ACC112 (cell line): ENCODE measurements around the gene KASH5.
"Not testable (repeated sequence)": the region's sequence is repeated elsewhere in the genome, so short reads cannot be mapped to it uniquely, and the experiment has no call there.

ENCODE experiments used
- H2AFZ ChIP-seq: fragments of 200-600 bp; sonication (generic); one replicate; pipeline ENCODE4 v1.6.0; 2017; ENCODE audit warnings: antibody characterized with exemption, low read length; ENCODE audit not compliant: unreplicated experiment
- H3K27ac ChIP-seq: fragments of 200-600 bp; sonication (generic); 2 replicates; pipeline ENCODE4 v1.5.1; 2014; ENCODE audit warnings: low read depth, mild to moderate bottlenecking, antibody characterized with exemption, low read length, moderate library complexity
- H3K27me3 ChIP-seq: fragments of 200-600 bp; sonication (generic); 2 replicates; pipeline ENCODE4 v1.6.1; 2014; ENCODE audit warnings: mild to moderate bottlenecking, antibody characterized with exemption, low read length, moderate library complexity, mixed read lengths; ENCODE audit not compliant: insufficient read depth
- H3K36me3 ChIP-seq: fragments of 200-600 bp; sonication (generic); 2 replicates; pipeline ENCODE4 v1.6.1; 2016; ENCODE audit warnings: mild to moderate bottlenecking, antibody characterized with exemption, low read length, moderate library complexity, mixed read lengths; ENCODE audit not compliant: insufficient read depth
- H3K4me1 ChIP-seq: fragments of 200-600 bp; sonication (generic); one replicate; pipeline ENCODE4 v1.6.1; 2016; ENCODE audit warnings: low read length, mixed read lengths; ENCODE audit not compliant: insufficient read depth, unreplicated experiment, control insufficient read depth
- H3K4me3 ChIP-seq: fragments of 200-600 bp; sonication (generic); 2 replicates; pipeline ENCODE4 v1.5.1; 2014; ENCODE audit warnings: mild to moderate bottlenecking, low read depth, low read length
- H3K79me2 ChIP-seq: fragments of 200-600 bp; sonication (generic); one replicate; pipeline ENCODE4 v1.6.0; 2016; ENCODE audit warnings: low read length; ENCODE audit not compliant: control insufficient read depth, unreplicated experiment, insufficient read depth

KASH5 gene

DNA sequence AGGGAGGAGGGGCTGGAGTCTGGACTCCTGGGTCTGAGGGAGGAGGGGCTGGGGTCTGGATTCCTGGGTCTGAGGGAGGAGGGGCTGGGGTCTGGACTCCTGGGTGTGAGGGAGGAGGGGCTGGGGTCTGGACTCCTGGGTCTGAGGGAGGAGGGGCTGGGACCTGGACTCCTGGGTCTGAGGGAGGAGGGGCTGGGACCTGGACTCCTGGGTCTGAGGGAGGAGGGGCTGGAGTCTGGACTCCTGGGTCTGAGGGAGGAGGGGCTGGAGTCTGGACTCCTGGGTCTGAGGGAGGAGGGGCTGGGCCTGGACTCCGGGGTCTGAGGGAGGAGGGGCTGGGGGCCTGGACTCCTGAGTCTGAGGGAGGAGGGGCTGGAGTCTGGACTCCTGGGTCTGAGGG lies 73.1 kb downstream of the KASH5 start:
- H3K36me3 ChIP-seq, H3K4me3 ChIP-seq, H3K27ac ChIP-seq, H3K27me3 ChIP-seq, H2AFZ ChIP-seq, H3K79me2 ChIP-seq, H3K4me1 ChIP-seq: not testable (repeated sequence)

DNA sequence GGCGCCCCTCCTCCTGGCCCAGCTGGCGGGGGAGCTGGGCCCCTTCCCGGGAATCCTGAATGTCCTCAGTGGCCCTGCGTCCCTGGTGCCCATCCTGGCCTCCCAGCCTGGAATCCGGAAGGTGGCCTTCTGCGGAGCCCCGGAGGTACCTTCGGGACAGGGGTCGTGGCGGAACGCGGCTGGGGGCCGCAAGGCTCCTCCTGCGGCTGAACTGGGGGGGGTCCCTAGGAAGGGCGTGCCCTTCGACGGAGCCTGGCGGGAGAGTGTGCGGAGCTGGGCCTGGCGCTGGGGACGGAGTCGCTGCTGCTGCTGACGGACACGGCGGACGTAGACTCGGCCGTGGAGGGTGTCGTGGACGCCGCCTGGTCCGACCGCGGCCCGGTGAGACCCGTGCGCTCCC lies 73.6 kb downstream of the KASH5 start:
- Histone ChIP-seq H3K27me3 (no peaks in the 10 kb centered on the region), H3K4me3 (no peak overlapping the region), H3K79me2 (no peaks in the 10 kb centered on the region), H3K36me3 (no peaks in the 10 kb centered on the region), H3K27ac (no peak overlapping the region), H2AFZ (no peak overlapping the region), H3K4me1 (no peaks in the 10 kb centered on the region)

GRCh38 chr19:49462492-49462891 lies 74.4 kb downstream of the KASH5 start:
- H2AFZ ChIP-seq: no peak overlapping the region
- no peaks in the 10 kb centered on the region for H3K36me3 ChIP-seq
- H3K79me2 ChIP-seq: no peaks in the 10 kb centered on the region
- H3K4me1 ChIP-seq: no peaks in the 10 kb centered on the region
- no peak overlapping the region for H3K4me3 ChIP-seq
- H3K27me3 ChIP-seq: no peaks in the 10 kb centered on the region
- H3K27ac ChIP-seq: no peak overlapping the region

DNA sequence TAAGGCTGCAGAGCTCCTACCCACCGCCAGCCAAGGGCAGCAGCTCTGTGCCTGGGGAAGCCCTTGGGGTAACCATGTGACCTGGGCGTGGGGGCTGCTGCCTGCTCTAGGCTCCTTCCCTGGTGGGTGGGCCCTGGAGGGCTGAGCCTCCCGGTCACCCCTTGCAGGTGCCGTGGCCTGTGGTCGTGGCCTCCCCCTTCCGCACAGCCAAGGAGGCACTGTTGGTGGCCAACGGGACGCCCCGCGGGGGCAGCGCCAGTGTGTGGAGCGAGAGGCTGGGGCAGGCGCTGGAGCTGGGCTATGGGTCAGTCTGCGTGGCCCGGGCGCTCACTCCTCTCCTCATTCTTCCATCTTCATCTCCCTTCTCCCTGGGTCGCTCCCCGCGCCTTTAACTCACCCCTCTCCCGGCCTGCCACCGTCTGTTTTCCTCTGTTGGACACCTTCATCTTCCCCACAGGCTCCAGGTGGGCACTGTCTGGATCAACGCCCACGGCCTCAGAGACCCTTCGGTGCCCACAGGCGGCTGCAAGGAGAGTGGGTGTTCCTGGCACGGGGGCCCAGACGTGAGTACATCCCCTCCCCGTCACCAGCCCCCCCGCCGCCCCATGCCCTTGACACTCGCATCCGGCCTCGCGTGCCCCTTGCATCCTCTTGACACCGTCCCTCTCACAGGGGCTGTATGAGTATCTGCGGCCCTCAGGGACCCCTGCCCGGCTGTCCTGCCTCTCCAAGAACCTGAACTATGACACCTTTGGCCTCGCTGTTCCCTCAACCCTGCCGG lies 76.1 kb downstream of the KASH5 start:
- H3K4me1 ChIP-seq: peaks cover 6% of the 10 kb centered on the region
- H3K4me3 ChIP-seq: no peak overlapping the region
- no peaks in the 10 kb centered on the region for H3K36me3 ChIP-seq
- no peaks in the 10 kb centered on the region for H3K27me3 ChIP-seq
- no peaks in the 10 kb centered on the region for H3K79me2 ChIP-seq
- no peak overlapping the region for H2AFZ ChIP-seq
- no peak overlapping the region for H3K27ac ChIP-seq

- H3K4me1 ChIP-seq: peaks cover 7% of the 10 kb centered on the region
- no peaks in the 10 kb centered on the region for H3K79me2 ChIP-seq
- H3K27ac ChIP-seq: no peak overlapping the region
- H3K36me3 ChIP-seq: no peaks in the 10 kb centered on the region
- H2AFZ ChIP-seq: no peak overlapping the region
- H3K4me3 ChIP-seq: no peak overlapping the region
- no peaks in the 10 kb centered on the region for H3K27me3 ChIP-seq
Measured at GRCh38 chr19:49465371-49465770, 77.3 kb downstream of the KASH5 start.
